HG02943 (cell line): Measurements from ENCODE around the gene FBXL19.
"Not testable (repeated sequence)": the region's sequence is repeated elsewhere in the genome, so short reads cannot be mapped to it uniquely, and the experiment has no call there.

Experiments used
- ATAC-seq: cut with Tn5 transposase; IDR thresholded peaks from one replicate; pipeline ENCODE4 v1.9.1; 2021; ENCODE audit warnings: mild to moderate bottlenecking, low read depth, moderate library complexity; ENCODE audit not compliant: unreplicated experiment

The FBXL19 gene

GRCh38 chr16:30921748-30922419 is 1.5 kb upstream of the FBXL19 start:
- no peak for ATAC-seq

GRCh38 chr16:30922420-30922959 is 882 bp upstream of the FBXL19 start:
- peak; percentile 71 for ATAC-seq

- ATAC-seq = peak; percentile 52
These were observed 324 bp upstream of the FBXL19 start for GRCh38 chr16:30922960-30923535.

GRCh38 chr16:30924076-30924912 is 922 bp downstream of the FBXL19 start:
- no peak for ATAC-seq

GRCh38 chr16:30924913-30925631 is 1.7 kb downstream of the FBXL19 start:
- no peak for ATAC-seq

GRCh38 chr16:30925632-30925987 is 2.2 kb downstream of the FBXL19 start:
- ATAC-seq = no peak

GRCh38 chr16:30925995-30926811 is 2.8 kb downstream of the FBXL19 start:
- no peak for ATAC-seq

- no peak for ATAC-seq
These were observed 3.8 kb downstream of the FBXL19 start for GRCh38 chr16:30926937-30927788.

GRCh38 chr16:30927789-30928378 is 4.5 kb downstream of the FBXL19 start:
- ATAC-seq = no peak

- no peak for ATAC-seq
These were observed 5.0 kb downstream of the FBXL19 start for GRCh38 chr16:30928390-30928789.

- ATAC-seq = no peak
These were observed 5.8 kb downstream of the FBXL19 start for GRCh38 chr16:30929167-30929566.

- ATAC-seq = no peak
These were observed 6.8 kb downstream of the FBXL19 start for GRCh38 chr16:30930160-30930571.

- no peak for ATAC-seq
These were observed 7.8 kb downstream of the FBXL19 start for GRCh38 chr16:30931068-30931650.

- no peak for ATAC-seq
These were observed 11.6 kb downstream of the FBXL19 start for GRCh38 chr16:30934827-30935557.

GRCh38 chr16:30937692-30938091 is 14.3 kb downstream of the FBXL19 start:
- no peak for ATAC-seq

GRCh38 chr16:30939571-30939970 is 16.2 kb downstream of the FBXL19 start:
- not testable (repeated sequence) for ATAC-seq

GRCh38 chr16:30941600-30942425 is 18.4 kb downstream of the FBXL19 start:
- ATAC-seq = peak; percentile 84
